Measurements from ENCODE around the gene KSR1. TPM values are rescaled to one million over a fixed set of nuclear protein-coding genes. Genes with fewer than 3 reads are reported as not detected.
"Not testable (repeated sequence)": the region's sequence is repeated elsewhere in the genome, so short reads cannot be mapped to it uniquely, and the experiment has no call there.

KSR1 gene
- total RNA-seq, 1 donor from 2014 or later = 19.3 TPM

DNA sequence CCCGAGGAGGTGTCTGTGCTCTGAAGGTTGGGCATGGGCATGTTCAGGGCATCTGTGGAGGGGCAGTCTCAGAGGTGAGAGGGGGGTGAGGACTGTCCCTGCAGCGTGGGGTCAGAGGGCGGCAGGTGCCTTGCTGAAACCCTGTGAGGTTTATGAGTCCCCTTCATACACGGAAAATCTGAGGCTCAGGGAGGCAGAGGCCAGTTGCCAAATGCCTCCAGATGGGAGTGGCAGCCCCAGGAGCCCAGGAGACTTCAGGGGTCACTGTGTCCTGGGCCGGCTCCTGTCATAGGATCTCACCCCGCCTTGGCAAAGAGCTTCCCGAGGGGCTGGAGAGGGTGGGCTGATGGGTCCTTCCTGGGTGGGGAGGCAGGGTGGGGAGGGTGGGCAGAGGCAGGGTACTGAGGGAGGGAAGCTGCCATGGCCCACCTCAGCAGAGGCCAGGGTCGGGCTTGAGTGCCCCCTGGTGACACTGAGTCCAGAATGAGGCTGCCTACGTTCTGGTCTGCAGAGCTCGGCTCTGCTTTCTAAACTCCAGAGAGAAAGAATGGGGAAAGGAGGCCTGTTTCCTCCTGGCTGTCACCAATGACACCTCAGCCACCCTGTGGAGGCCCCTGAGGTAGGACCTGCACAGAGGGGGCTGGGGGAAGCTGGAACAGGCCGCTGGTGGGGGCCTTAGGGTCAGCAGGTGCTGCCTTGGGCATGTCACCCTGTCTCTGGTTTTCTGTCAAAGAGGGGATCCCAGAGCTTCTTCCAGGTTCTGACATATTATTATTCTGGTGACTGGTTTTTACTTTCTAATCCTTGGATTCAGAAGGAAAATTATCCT is 175.9 kb downstream of the KSR1 start:
- no peak for DNase-seq (ENCODE audit: low read depth, low spot score)

DNA sequence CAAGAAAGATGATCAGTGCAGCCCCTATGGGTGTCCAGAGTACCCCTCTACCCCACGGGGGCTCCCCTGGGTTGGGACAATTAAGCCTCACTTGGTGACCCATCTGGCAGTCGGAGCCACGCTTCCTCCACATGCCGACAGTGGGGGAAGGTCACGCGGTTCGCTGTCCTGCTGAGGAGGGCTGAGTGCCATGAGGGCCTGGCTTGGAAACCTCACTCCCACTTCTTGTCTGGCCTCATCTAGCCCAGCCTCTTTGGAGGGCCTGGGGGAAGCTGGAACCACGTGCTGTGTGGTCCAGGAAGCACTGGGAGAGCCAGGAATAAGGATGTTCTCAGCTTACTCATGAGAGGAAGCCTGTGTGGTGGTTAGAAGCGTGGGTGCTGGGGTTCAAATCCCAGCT is 176.5 kb downstream of the KSR1 start:
- peak; percentile 65 for DNase-seq (ENCODE audit: low read depth, low spot score)

DNA sequence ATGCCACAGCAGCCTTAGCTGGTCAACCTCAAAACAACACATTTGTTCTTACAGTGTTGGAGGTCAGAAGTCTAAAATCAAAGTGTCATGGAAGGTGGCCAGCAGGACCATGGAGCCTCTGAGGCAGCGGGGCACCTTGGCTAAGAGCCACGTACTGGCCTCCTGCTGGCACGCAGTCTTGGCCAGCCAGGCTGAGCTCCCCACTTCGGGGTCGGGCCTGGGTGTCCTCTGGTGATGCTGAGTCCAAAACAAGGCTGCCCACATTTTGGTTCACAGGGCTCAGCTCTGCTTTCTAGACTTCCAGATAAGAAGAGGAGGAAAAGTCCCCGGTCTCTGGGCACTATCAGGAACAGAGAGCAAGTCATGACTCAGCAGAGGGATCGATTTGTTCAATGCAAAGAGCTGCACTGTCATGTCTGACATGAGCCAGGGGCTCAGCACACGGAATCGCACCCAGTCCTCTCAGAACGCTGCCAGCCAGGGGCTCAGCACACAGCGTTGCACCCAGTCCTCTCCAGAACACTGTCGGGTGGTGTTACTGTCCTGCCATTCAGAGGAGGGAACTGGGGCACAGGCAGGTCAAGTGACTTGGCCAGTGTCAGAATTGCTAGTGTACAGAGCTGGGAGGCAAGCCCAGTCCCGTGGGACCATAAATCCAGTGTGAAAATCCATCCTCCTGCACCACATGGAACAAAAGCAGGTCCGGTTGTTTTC is 177.2 kb downstream of the KSR1 start:
- DNase-seq (ENCODE audit: low read depth, low spot score) = no peak

DNA sequence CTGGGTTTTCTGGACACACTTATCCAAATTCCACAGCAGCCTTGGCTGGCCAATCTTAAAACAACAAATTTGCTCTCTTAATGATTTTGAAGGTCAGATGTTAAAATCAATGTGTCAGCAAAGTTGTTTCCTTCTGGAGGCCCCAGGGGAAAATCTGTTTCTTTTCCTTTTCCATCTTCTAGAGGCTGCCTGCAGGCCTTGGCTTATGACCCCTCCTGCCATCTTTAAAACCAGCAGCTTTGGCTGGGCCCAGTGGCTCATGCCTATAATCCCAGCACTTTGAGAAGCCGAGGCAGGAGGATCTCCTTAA is 177.7 kb downstream of the KSR1 start:
- no peak for DNase-seq (ENCODE audit: low read depth, low spot score)

DNA sequence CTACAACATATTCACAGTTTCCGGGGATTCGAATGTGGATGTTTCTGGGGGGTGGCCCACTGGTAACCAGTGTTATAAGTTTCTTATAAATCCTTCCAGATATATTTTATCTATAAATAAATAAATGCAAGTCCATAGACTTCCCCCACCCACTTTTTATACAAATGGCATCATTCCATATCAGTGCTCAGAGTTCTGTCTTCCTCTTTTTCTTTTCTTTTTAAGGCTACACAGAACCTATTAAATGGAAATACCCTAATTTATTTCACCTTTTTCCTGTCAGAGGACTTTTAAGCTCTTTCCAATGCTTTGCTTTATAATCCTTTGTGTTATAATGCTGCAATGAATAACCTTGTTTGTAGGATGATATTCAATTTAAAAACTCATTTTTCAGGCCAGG is 178.5 kb downstream of the KSR1 start:
- DNase-seq (ENCODE audit: low read depth, low spot score) = no peak

DNA sequence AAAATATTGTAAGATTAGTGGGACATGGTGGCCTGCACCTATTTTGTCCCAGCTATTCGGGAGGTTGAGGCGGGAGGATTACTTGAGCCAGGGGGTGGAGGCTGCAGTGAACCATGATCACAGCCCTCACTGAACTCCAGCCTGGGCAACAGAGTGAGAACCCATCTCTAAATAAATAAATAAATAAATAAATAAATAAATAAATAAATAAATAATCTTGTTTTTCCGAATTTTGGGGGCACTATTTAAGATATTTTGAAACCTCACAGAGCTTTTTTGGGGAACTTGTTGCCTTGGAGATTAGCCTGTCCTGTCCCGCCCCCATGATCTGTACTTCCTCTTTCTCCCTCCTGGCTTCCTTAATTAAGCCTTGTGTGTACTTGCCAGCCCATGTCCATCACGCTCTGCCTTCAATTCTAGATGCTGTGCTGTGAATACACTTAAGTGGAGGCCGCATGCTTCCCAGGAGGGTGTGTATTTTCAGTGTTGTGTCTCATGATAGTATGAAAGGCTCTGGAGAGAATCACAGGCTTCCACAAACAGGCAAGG is 179.1 kb downstream of the KSR1 start:
- DNase-seq (ENCODE audit: low read depth, low spot score) = no peak

DNA sequence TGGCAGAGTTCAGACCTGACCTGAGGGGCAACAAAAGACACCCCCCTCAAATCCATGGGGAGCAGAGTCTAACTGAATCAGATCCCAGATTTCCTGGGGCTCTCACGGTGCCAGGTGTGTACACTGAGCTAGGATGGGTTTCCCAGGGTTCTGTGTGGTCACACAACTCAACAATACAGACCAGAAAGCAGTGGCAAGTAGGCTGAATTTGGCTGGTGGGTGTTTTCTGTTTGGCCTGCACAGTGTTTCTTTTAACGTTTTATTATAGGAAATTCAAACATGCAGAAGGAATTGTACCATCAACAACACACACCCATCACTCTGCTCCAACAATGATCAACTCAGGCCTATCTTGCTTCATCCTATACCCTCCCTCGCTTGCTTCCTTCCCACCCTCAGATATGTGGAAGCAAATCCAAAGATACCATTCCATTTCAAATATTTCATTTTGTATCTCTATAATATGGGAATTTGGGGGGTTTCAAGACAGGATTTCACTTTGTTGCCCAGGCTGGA is 179.8 kb downstream of the KSR1 start:
- not testable (repeated sequence) for DNase-seq (ENCODE audit: low read depth, low spot score)

DNA sequence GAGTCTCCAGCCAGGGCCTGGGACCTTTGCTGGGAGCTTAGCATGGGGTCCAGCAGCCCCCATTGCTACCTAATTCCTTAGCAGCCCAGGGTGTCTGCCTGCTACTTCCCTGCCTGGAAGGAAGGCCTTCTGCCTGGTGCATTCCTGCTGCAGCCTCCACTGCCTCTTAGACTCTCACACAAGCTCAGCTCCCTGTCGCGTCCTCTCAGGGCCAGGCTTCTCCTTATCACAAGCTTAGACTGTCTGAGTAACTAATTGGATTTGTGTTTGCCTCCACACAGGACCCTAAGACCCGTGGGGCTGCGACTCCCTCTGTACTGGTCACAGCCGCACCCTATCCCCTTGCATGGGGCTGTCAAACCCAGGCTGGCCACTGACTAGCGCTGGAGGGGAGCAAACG is 181.6 kb downstream of the KSR1 start:
- not testable (repeated sequence) for DNase-seq (ENCODE audit: low read depth, low spot score)

DNA sequence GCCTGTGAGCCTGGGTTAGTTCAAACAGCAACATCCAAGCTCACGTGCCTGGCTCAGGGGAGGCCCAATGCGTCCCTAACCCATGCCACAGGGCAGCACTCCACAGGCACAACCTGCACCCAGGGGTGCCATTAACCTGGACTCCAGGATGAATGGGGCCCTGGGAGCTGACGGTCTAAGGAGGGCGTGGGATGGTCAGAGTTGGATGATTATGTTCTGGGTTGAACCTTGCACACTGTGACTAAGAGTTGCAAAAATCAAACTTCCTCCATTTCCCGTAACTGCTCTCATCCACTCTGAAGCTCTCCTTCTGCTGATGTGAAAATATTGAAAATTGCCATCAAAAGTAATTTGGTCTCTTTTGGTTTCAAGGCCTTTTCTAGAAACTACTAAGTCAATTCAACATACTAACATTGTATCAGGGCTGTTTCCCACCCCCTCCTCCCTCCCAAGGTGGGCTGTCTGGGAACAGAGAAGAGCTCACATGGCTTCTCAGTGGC is 182.2 kb downstream of the KSR1 start:
- DNase-seq (ENCODE audit: low read depth, low spot score) = not testable (repeated sequence)

DNA sequence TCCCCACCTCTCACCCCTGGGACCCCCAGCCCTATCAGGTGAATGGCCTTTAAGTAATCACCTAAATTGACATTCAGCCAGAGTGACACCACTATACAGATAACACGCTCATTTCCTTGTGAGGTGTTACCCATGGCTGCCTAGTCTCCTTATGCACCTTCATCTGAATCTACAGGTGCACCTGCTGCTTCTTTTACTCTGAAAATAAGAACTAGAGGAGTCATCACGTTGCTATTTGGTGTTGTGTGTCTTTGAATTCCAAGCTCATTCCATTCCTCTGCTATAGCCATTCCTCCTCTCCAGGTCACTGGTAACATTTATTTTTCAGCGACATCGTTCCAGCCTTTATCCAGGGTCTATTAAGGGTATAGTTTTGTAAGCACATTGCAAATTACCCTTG is 184.5 kb downstream of the KSR1 start:
- DNase-seq (ENCODE audit: low read depth, low spot score) = no peak

DNA sequence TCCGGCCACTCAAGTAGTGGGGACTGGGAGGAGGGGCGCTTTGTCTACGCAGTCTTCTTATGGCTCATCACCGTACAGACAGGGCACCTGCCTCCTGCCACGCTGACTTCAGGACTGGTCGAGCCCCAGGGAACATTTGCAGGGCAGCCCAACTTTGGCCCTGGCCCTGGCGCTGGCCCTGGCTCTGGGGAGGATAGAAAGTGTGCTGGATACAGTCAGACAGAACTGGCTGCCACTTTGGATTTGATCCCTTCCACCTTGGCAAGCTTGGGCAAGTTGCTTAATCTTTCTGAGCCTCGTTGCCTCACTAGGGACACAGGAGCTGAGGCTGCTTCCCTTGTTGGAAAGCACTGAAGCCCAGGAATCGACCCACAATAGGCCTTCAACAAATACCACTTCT is 188.3 kb downstream of the KSR1 start:
- DNase-seq (ENCODE audit: low read depth, low spot score) = no peak

DNA sequence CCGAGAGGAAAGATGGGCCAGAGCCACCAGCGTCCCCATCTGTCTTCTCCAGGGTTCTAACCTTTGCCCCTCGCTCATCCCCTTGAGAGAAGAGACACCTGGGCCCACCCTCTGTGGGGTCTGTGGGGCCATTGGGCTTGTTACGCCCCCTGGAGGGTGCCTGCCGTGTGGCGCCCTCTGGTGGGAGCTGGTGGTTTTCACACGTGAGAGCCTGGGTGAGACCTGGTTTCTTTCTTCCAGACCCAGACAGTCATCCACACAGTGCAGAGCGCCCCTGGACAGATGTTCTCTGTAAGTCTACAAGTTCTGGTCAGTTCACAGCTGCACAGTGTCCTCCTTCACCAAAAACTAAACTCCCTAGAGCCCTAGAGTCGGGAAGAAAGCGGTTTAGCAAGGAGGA is 189.4 kb downstream of the KSR1 start:
- DNase-seq (ENCODE audit: low read depth, low spot score) = not testable (repeated sequence)

DNA sequence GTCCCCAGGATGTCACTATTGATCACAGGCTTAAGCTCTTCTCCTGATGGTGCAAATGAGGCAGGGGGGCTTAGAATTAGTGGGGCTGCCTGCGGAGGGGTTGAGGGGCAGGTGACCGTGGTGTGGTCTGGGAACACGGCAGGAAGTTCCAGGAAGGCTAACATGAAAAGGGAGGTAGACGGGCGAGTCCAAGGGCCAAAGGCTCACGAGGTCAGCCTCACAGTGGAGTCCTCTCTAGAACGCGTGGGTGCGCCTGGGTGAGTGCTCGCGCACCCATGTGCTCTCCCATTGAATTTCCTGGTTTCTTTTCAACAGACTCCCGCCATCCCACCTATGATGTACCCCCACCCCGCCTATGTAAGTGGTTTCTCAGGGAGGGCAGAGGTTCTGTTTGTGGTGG is 190.0 kb downstream of the KSR1 start:
- DNase-seq (ENCODE audit: low read depth, low spot score) = no peak

DNA sequence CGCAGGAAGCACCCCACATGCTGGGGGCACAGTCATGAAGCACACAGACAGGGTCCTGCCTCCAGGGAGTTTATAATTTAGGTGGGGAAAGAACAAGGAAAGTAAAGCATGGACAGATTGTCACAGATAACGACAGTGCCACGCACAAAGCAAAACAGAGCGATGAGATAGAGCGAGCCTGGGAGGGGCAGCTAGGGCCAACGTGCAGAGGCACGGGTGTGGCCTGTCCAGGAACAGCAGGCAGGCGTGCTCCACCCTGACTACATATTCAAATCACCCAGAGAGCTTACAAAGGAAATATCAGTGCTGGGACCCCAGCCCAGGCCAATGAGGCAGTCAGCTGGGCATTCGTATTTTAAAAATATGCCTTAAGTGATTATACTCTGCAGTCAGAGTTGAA is 191.5 kb downstream of the KSR1 start:
- no peak for DNase-seq (ENCODE audit: low read depth, low spot score)

DNA sequence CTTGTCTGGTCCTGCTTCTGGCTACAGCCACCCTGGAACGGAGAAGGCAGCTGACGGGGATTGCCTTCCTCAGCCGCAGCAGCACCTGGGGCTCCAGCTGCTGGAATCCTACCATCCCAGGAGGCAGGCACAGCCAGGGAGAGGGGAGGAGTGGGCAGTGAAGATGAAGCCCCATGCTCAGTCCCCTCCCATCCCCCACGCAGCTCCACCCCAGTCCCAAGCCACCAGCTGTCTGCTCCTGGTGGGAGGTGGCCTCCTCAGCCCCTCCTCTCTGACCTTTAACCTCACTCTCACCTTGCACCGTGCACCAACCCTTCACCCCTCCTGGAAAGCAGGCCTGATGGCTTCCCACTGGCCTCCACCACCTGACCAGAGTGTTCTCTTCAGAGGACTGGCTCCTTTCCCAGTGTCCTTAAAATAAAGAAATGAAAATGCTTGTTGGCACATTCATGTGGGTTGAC is 192.9 kb downstream of the KSR1 start:
- not testable (repeated sequence) for DNase-seq (ENCODE audit: low read depth, low spot score)

DNA sequence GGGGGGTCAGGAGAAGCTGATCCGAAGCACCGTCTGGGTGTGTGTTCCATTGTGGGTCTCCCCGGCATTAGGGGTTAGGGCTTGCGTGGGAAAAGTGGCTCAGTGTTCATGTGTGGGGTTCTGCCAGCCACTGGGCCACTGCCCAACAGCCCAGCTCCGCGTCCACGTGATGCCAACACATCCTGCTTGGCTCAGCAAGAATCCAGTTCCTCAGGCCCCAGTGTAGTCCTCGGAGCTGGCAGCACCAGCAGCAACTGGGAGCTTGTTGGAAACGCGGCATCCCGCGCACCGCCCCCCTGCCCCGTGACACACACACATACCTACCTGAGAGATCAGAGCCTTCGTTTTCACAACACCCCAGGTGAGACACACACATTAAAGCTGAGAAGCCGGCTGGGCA is 193.7 kb downstream of the KSR1 start:
- no peak for DNase-seq (ENCODE audit: low read depth, low spot score)

DNA sequence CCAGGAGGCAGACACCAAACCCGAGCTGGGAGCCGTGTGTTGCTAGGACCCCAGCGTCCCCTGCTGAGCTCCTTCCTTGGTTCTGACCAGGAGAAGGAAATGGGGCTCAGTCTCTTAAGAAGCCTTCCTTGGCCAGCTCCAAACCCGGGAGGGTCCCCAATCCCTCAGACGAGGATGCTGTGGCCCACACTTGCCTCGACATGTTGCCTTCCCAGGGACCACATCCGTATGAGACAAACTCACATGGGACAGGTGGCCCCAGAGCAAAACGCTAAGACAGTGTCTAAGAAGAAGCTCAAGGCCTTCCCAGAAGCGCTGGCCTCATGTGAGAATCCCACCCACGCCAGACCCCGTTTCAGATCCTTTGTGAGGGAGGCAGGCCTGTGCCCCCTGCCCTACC is 194.6 kb downstream of the KSR1 start:
- no peak for DNase-seq (ENCODE audit: low read depth, low spot score)

DNA sequence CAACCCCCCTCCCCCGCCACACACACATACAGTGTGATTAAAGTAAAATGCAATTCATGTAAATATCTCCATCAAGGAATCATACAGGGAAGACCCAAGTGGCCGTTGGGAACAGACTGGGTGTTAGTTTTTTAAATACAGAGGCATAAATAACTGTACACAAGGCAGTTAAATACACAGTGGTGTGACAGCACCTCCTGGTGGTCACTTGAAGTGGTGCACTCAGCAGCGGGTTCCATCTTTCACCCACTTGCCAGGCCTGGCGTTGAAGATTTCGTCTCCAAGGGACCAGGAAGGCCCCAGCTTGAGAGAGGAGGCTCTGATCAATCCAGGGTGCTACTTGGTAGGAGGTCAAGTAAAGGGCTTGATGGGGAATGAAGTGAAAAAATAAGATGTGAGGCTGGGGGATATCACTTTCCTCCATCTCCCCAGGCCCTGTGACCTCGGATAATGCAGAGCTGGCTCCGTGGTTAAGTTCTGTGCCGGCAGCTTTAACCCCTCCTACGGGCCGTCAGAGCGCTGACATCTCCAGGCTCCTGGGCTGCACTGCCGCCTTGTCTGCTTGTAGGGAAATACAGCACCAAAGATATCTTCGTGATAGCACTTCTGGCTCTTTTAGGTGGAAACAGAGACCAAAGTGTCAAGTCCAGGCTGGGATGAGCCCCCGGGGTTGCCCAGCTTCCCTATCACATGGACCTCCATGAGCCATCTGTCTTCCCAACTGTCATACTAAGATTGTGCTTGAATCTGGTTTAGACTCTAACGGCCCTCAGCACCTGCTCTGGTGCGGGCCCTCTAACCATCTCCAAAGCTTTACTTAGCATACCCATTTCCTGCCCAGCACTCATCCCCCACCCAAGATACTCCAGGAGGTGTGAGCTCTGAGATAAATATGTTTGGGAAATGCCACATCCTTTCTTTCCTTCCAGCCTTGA is 195.4 kb downstream of the KSR1 start:
- no peak for DNase-seq (ENCODE audit: low read depth, low spot score)

DNA sequence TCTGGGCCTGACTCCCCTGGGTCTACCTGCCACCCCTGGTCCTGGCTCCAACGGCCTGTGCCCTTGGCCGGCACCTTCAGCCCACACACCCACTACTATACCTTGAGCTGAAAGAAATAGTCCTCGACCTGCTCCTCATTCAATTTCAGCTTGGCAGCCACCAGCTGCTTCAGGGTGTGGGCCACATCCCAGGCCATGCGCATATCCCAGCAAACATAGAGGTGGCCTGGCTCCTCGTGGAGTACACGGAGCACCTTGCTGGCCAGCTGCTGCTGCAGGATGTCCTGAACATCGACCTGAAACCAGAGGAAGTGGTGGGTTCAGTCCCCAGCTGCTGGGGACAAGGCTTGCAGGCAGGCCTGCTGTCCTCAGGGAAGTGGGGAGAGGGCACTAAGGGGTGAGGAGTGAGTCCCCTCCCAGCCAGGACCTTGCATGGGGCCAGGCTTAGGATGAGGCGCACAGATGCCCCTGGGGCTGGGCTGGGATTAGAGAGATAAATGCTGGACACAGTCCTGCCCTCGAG is 197.3 kb downstream of the KSR1 start:
- not testable (repeated sequence) for DNase-seq (ENCODE audit: low read depth, low spot score)

DNA sequence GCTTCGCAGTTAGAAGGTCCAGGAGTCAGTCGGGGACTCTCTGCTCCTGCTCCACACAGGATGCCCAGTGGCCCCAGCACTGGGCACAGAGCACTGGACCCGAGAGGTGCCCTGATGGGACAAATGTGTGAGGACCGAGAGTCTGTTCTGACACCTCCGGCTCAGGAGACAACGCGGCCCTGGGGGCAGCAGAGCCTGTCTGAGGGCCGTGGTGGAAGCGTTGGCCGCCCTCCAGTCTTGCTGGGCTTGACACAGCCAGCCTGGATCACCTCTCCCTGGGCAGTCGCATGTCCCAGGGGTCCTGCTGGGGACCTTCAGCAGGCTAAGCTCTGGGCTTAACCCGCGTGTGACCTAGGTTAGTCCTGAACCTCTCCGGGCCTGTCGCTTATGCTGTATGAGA is 197.9 kb downstream of the KSR1 start:
- no peak for DNase-seq (ENCODE audit: low read depth, low spot score)
